ENCODE data around the gene COX19. TPM values are rescaled to one million over a fixed set of nuclear protein-coding genes. Genes with fewer than 3 reads are reported as not detected.

The COX19 gene
- total RNA-seq, 1 donor from 2014 or later, result 17.1 TPM

DNA sequence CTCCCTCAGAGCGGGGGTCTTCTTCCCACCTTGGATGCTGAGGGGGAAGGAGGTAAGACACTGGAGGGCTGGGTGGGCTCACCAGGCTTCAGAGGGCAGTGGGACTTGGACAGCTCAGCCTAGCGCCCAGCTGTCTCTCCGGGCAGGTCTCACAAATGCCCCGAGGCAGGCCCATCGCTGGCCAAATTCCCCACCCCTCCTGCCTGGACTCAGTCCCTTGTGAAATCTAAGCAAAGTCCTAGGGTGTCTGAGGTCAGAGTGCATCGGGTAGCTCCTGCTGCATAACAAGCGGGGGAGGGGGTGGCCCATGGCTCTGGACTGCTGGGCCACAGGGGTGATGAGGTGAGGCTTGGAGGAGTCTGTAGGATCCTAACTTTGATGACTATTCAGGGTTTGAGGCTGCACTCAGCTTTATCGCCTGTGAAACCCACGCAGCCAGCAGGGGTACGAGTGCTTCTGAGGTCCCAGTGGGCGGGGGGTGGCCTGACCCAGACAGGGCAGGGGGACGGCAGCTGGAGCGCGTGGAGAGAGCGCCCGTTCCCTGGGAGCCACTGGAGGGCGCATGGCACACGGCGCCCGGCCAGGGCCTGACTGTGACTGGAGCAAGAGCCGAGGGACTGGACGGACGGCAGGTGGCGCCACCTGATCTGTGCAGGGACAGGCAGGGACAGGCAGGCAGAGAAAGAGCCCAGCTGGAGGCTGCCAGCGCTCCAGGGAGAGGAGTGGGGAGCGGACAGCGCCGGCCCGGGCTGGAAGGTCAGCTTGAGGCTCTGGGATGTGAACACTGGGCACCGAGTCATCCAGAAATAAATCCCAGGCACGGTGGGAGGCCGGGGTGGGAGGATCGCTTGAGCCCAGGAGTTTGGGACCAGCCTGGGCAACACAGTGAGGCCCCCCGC lies 17.6 kb upstream of the COX19 start:
- intact Hi-C loops (cut with micrococcal nuclease), result loop anchor here (1.0 to 2.0 kb wide), 2 partner anchors 72 to 184 kb away; no protein-coding TSS in a partner anchor

DNA sequence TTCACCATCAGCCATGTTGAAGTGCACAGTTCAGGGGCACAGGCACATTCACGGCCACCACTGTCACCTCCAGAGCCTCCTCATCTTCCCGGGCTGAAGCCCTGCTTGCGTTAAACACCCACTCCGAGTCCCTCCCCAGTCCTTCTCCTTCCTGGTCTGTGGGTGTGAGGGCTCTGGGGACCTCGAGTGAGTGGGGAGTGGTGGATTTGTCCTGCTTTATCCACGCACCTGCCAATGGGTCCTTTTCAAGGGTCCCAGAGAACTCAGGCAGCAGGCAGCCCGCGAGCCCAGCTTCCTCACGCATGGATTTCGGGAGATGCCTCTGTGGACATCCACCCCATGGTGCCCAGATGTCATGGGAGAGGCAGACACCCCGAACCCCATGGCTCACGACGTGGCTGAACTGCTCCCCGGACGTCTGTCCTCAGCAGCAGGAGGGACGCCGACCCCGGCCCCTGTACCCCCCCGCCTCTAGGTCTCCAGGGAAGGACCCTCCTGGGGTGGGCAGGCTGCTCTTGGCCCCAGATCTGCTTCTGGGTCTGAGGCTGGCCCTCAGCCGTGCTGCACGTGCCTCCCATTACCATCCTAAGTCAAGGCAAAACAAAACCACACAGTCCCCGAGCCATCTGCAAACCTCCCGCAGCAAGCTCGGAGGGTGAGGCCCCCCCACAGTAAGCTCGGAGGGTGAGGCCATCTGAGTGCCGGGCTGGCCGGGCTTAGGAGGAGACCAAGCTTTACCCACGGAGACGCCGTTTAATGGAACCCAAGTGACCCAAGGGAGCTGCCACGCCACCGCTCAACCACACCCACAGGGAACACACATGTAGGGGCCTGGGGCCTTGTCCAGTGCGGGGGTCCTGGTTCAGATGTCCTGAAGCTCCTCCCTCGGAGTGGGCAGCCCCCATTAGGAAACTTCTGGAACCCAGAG lies 16.6 kb upstream of the COX19 start:
- intact Hi-C loops (cut with micrococcal nuclease), result loop anchor here (2.0 kb wide), 1 partner anchor 185 kb away; no protein-coding TSS in a partner anchor

GRCh38 chr7:990933-991728 lies 15.8 kb upstream of the COX19 start:
- intact Hi-C loops (cut with micrococcal nuclease), result no loop called here

DNA sequence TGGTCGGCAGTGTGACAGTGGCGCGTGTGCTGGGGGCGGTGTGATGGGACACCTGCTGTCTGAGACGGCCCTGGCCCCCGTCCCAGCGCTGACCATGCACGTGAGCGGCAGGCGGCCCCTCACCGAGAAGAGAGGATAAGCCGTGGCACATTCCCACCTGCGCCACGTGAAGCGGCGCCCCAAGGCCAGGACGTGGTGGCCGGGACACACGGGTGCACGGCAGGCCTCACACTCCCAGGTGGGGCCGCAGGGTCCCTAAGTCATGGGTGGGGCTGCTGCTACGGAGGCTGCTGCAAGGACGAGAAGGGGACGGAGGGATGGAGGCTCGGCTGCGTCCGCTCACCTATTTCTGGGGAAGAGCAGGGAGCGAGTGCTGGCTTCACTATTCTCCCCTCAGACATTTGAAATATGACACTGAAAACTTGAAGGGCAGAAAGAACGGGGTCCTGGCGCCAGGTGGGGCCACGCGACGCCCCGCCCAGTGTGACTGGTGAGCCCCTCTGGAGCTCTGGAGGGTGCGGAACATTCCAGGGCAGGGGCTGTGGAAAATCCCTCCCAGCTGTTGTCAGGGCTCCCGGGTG lies 15.1 kb upstream of the COX19 start:
- intact Hi-C loops (cut with micrococcal nuclease), result no loop called here

DNA sequence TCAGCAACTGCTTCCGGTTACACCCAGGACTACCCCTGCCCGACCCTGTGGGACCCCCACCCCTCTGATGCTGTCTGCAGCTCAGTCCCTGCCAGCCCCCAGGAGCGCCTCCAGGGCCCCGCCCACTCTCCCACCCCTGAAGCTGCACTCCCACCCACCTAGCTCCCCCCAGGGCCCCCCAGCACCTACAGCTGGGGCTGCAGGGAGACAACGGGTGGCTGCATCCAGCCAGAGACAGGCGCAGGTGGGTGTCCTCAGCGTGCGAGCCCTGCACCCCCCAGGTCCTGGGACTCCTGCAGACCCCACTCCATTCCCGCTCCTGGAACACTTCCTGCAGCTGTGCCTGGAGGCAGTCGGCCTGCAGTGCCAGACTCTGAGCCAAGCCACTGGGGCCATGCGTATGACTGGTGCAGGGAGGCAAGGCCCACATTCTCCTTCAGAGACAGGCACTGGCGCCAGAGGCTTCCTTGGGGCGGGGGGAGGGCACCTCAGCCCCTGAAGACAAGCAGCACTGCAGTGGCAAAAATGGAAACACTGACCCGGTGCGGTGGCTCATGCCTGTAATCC lies 13.7 kb upstream of the COX19 start:
- intact Hi-C loops (cut with micrococcal nuclease), result no loop called here

GRCh38 chr7:988426-988911 lies 13.1 kb upstream of the COX19 start:
- intact Hi-C loops (cut with micrococcal nuclease), result no loop called here

GRCh38 chr7:987909-988308 lies 12.6 kb upstream of the COX19 start:
- intact Hi-C loops (cut with micrococcal nuclease), result no loop called here

- intact Hi-C loops (cut with micrococcal nuclease), result no loop called here
Observed at GRCh38 chr7:986766-987751, 11.7 kb upstream of the COX19 start.

- intact Hi-C loops (cut with micrococcal nuclease), result no loop called here
Observed at GRCh38 chr7:985915-986741, 10.8 kb upstream of the COX19 start.

GRCh38 chr7:985127-985416 lies 9.7 kb upstream of the COX19 start:
- intact Hi-C loops (cut with micrococcal nuclease), result no loop called here

- intact Hi-C loops (cut with micrococcal nuclease), result no loop called here
Observed at GRCh38 chr7:984361-985126, 9.2 kb upstream of the COX19 start.

GRCh38 chr7:983616-984071 lies 8.3 kb upstream of the COX19 start:
- intact Hi-C loops (cut with micrococcal nuclease), result no loop called here

DNA sequence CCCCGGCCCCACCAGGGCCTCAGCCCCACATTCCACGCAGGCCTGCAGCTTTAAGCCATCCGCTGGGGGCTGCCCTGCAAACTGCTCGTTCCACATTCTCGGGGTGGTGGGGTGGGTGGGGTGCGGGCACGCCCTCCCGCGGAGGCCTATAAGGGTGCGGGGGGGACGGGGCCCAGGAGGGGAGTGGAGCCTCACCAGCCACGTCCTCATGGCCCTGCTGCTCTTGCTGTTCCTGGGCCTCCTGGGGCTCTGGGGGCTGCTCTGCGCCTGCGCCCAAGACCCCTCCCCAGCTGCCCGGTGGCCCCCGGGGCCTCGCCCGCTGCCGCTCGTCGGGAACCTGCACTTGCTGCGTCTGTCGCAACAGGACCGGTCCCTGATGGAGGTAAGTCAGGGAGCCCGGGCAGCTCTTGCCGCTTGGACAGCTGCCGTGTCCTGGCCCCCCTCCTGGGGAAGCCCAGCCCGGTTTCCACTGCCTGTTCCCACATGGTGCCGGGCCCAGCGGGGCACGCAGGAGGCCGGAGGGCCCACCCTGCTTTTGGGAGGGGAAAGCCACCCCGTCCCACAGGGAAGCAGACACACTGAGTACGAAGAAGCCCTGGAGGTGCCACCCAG lies 7.8 kb upstream of the COX19 start, which contains the start of gene CYP2W1:
TSS of gene CYP2W1 (plus strand) at position 178 of the 612 bp plus-strand sequence. CDS start at position 209, 31 bp downstream.
- intact Hi-C loops (cut with micrococcal nuclease), result no loop called here

- intact Hi-C loops (cut with micrococcal nuclease), result no loop called here
Observed at GRCh38 chr7:982511-983003, 7.2 kb upstream of the COX19 start.

- intact Hi-C loops (cut with micrococcal nuclease), result no loop called here
Observed at GRCh38 chr7:981793-982510, 6.6 kb upstream of the COX19 start.

Data from T-helper 2 cell treated with Interferon-gamma antibody and Interleukin-4, amounts not matched to agents 100 ng/mL and 5 ng/mL, for 36 hours (primary cell).